ENCODE results near the gene TRIM4. TPM values are rescaled to one million over a fixed set of nuclear protein-coding genes. Genes with fewer than 3 reads are reported as not detected.

Gene TRIM4
- total and polyA plus RNA-seq, 2 donors (not counting 3 experiments of a cell fraction or from before 2014, with no cell fraction given), result 13.0 to 22.1 TPM

DNA sequence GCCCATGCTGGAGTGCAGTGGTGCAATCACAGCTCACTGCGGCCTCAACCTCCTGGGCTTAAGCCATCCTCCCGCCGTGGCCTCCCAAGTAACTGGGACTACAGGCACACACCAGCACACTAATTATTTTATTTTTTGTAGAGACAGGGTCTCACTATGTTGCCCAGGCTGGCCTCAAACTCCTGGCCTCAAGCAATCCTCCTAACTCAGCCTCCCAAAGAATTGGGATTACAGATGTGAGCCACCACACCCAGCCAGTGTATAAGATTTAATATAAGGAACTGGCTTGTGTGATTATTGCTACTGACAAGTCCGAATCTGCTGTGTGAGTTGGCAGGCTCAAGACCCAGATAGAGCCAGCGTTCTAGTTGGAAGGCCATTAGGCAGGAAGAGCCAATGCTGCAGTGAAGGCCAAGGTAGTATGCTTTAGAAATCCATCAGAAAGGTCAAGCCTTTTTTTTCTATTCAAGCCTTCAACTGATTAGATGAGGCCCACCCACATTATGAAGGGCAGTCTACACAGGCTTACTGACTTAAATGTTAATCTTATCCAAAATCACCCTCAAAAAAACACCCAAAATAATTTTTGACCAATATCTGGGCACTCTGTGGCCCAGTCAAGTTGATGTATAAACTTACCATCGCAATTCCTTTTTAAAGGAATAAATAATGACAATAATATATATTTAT is 19.4 kb downstream of the TRIM4 start:
- H3K36me3 ChIP-seq (ENCODE audit: control insufficient read depth in 2 of 2, extremely low read depth in 1 of 2, insufficient read depth in 2 of 2, low read length in 2 of 2), result peaks cover 9 to 12% of the 10 kb centered on the region in 2 experiments
- intact Hi-C loops (cut with micrococcal nuclease) (no loop called here), dilution Hi-C loops (cut with MboI; ENCODE audit: extremely low pct_ligation_motif_present, low sequenced_read_pairs) (no loop called here)
- no peak overlapping the region for H3K9ac ChIP-seq (replicated peaks; ENCODE audit: extremely low read depth, insufficient read depth, low read length)
- H3K4me3 ChIP-seq (replicated peaks in 1 of 3; ENCODE audit: insufficient read depth in 1 of 3, low read depth in 1 of 3, low read length in 3 of 3), result no peak overlapping the region
- no TSS peak for BruUV-seq (replicated peaks)
- FAIRE-seq (no peak), DNase-seq (ENCODE audit: low read depth, low spot score) (no peak)
- POLR2A ChIA-PET, result no interaction called here
- H4K20me1 ChIP-seq (replicated peaks; ENCODE audit: control insufficient read depth, extremely low read depth, insufficient read depth, low read length), result no peaks in the 10 kb centered on the region
- no peak overlapping the region for H2AFZ ChIP-seq (ENCODE audit: low read depth, low read length)
- H3K4me2 ChIP-seq (ENCODE audit: insufficient read depth, low read length), result no peak overlapping the region
- H3K9me3 ChIP-seq (replicated peaks; ENCODE audit: control insufficient read depth, insufficient read depth, low read length), result no peaks in the 10 kb centered on the region
- no peak for TF ChIP-seq EZH2 (IDR thresholded peaks at IDR 0.05; ENCODE audit: borderline replicate concordance, low read depth, low read length, severe bottlenecking)
- TF ChIP-seq GATA2 (IDR thresholded peaks at IDR 0.05; ENCODE audit: insufficient read depth, insufficient read length, low read depth, low read length), result no peak
- TF ChIP-seq POLR2A (IDR thresholded peaks at IDR 0.05; ENCODE audit: low read depth, low read length), result no peak
- TF ChIP-seq, protein P1, sequence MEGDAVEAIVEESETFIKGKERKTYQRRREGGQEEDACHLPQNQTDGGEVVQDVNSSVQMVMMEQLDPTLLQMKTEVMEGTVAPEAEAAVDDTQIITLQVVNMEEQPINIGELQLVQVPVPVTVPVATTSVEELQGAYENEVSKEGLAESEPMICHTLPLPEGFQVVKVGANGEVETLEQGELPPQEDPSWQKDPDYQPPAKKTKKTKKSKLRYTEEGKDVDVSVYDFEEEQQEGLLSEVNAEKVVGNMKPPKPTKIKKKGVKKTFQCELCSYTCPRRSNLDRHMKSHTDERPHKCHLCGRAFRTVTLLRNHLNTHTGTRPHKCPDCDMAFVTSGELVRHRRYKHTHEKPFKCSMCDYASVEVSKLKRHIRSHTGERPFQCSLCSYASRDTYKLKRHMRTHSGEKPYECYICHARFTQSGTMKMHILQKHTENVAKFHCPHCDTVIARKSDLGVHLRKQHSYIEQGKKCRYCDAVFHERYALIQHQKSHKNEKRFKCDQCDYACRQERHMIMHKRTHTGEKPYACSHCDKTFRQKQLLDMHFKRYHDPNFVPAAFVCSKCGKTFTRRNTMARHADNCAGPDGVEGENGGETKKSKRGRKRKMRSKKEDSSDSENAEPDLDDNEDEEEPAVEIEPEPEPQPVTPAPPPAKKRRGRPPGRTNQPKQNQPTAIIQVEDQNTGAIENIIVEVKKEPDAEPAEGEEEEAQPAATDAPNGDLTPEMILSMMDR (IDR thresholded peaks at IDR 0.05; ENCODE audit: extremely low read depth in 1 of 2, insufficient read depth in 1 of 2, low read depth in 1 of 2, low read length in 2 of 2), result no peak
- TF ChIP-seq, protein P2, sequence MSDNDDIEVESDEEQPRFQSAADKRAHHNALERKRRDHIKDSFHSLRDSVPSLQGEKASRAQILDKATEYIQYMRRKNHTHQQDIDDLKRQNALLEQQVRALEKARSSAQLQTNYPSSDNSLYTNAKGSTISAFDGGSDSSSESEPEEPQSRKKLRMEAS (IDR thresholded peaks at IDR 0.05; ENCODE audit: insufficient read depth, insufficient read length), result no peak
- no peak for TF ChIP-seq FOS (IDR thresholded peaks at IDR 0.05; ENCODE audit: borderline replicate concordance, insufficient read depth, low read length)
- no peak for TF ChIP-seq POLR2AphosphoS5 (IDR thresholded peaks at IDR 0.05; ENCODE audit: insufficient read depth, low read depth, low read length)
- TF ChIP-seq MYC (IDR thresholded peaks at IDR 0.05; ENCODE audit: low read depth, low read length), result no peak
- TF ChIP-seq JUN (IDR thresholded peaks at IDR 0.05; ENCODE audit: borderline replicate concordance, insufficient read depth, insufficient read length, low read depth), result no peak
- H3K9me1 ChIP-seq (replicated peaks; ENCODE audit: control insufficient read depth, extremely low read depth, insufficient read depth, low read length), result no peaks in the 10 kb centered on the region
- no peaks in the 10 kb centered on the region for H3K27me3 ChIP-seq (ENCODE audit: control insufficient read depth in 2 of 2, insufficient read depth in 2 of 2, low read length in 2 of 2)
- no peaks in the 10 kb centered on the region for H3K4me1 ChIP-seq (ENCODE audit: control insufficient read depth, extremely low read depth, insufficient read depth, low read length)
- H3K79me2 ChIP-seq (ENCODE audit: control insufficient read depth, insufficient read depth, low read length), result no peaks in the 10 kb centered on the region
- no peak overlapping the region for H3K27ac ChIP-seq (ENCODE audit: insufficient read depth, low read depth, low read length)
- CTCF ChIA-PET, result no interaction called here
